Measurements from ENCODE around the gene BUB1. TPM values are rescaled to one million over a fixed set of nuclear protein-coding genes. Genes with fewer than 3 reads are reported as not detected.
"Not testable (repeated sequence)": the region's sequence is repeated elsewhere in the genome, so short reads cannot be mapped to it uniquely, and the experiment has no call there.

Gene BUB1
- polyA plus RNA-seq, 1 donor, result 8.7 TPM

DNA sequence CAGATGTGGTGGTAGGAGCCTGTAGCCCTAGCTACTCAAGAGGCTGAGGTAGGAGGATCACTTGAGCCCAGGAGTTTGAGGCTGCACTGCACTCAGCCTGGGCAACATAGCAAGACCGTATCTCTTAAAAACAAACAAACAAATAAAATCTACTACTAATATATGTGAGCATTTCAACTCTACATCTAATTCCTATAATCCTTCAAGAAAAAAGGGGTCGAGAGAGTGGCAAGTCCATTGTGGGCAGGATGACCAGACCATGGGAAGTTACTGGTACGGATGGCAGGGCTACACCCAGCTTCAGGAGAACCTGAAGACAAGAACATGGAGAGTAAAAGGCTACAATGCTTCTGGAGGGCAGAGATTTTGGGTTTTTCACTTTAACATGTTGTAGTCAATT lies 24.0 kb downstream of the BUB1 start:
- no peak for DNase-seq

GRCh38 chr2:110650346-110650745 lies 27.5 kb downstream of the BUB1 start:
- no peak for DNase-seq

DNA sequence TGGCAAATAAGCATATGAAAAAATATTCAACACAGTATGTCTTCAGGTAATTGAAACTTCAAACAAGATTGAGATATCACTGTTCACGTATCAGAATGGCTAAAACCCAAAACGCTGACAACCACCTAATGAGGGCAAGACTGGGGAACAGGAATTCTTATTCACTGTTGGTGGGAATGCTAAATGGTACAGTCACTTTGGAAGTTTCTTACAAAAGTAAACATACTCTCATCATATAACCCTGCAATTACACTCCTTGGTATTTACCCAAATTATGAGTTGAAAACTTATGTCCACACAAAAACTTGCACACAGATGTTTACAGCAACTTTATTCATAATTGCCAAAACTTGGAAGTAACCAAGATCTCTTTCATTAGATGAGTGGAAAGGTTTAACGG lies 30.1 kb downstream of the BUB1 start:
- no peak for DNase-seq

DNA sequence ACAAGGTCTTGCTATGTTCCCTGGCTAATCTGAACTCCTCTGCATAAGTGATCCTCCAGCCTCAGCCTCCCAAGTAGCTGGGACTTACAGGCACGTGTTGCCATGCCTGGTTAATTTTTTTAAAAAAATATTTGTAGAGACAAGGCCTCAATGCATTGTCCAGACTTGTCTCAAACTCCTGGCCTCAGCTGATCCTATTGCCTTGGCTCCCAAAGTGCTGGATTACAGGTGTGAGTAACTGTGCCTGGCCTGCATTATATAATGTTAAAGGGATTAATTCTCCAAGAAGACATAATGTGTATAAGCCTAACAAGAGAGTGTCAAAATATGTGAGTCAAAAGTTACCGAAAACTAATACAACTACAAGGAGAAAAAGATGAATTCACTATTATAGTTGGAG lies 32.2 kb downstream of the BUB1 start:
- no peak for DNase-seq

- DNase-seq, result no peak
Measured at GRCh38 chr2:110644357-110644756, 33.5 kb downstream of the BUB1 start.

DNA sequence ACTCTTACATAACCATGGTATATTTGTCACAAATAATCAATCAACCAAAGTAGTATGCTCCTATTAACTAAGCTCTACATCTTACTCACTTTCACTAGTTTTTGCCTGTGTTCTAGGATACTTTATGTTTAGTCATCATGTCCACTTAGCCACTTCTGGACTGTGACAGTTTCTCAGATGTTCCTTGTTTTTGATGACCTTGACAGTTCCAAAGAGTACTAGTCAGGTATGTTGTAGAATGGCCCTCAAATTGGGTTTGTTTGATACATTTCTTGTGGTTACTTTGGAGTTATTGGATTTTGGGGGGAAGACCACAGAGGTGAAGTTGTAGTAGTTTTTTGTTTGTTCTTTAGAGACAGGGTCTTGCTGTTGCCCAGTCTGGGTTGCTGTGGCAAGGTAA lies 35.5 kb downstream of the BUB1 start:
- no peak for DNase-seq

DNA sequence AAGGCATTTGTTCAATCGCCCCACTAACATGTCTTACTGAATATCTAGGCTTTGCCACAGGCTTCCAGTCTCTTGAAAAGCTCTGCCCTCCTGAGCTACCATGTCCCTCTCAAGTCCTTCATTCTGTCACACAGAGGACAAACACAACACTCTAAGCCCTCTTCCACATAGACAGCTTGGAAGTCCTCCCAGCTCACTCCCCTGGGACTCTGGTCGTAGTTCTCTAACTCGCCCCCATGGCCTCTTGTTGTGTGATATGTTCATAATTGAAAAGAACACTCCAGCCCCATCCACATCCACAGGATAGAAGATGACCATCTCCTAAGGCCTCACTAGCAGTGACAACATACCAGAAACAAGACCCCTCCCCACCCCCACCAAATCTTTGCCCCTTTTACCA lies 37.9 kb downstream of the BUB1 start:
- DNase-seq, result no peak

DNA sequence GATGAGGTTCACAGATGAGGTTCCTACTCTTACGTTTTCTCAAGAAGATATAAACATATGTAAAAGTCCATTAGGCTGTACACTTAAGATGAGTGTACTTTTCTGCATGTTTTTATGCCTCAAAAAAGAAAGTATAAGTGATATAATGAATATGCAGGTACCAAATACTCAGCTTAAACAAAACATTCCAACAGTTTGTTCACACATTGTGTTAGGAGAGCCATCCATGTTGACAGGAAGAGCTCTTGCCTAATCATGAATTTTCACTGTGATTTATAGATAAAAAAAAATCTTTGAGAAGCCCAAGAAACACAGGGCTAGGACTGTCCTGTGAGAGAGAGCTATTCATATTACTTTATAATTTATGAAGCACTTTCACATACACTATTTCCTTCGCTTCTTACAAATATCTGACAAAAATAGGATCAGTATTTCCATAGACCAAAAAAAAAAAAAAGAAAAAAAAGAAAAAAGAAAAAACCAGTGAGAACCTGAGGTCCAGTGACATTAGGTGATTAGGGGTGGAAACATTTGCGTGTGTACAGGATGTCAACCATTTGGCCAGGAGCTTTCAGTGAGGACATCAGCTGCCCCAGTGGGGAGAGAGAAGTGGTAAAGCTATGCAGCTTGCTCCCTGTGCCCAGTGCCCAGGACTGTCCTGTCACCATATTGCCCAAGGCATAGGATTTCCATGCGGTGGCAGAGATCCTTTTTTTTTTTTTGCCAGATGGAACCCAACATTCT lies 38.7 kb downstream of the BUB1 start:
- DNase-seq, result no peak

GRCh38 chr2:110638004-110638403 lies 39.9 kb downstream of the BUB1 start:
- DNase-seq, result no peak

GRCh38 chr2:110637093-110637492 lies 40.8 kb downstream of the BUB1 start:
- no peak for DNase-seq

DNA sequence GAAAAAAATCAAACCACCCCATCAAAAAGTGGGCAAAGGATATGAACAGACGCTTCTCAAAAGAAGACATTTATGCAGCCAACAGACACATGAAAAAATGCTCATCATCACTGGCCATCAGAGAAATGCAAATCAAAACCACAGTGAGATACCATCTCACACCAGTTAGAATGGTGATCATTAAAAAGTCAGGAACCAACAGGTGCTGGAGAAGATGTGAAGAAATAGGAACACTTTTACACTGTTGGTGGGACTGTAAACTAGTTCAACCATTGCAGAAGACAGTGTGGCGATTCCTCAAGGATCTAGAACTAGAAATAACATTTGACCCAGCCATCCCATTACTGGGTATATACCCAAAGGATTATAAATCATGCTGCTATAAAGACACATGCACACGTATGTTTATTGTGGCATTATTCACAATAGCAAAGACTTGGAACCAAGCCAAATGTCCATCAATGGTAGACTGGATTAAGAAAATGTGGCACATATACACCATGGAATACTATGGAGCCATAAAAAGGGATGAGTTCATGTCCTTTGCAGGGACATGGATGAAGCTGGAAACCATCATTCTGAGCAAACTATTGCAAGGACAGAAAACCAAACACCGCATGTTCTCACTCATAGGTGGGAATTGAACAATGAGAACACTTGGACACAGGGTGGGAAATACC lies 41.8 kb downstream of the BUB1 start:
- not testable (repeated sequence) for DNase-seq

DNA sequence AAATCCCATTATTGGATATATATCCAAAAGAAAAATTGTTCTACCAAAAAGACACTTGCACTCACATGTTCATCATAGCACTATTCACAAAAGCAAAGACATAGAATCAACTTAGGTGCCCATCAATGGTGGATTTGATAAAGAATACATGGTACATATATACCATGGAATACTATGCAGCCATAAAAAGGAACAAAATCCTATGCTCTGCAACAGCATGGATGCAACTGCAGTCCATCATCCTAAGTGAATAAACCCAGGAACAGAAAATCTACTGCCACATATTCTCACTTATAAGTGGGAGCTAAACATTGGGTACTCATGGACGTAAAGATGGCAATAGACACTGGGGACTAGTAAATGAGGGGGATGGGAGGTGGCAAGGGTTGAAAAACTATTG lies 50.5 kb downstream of the BUB1 start:
- not testable (repeated sequence) for DNase-seq

- not testable (repeated sequence) for DNase-seq
Measured at GRCh38 chr2:110619326-110619939, 58.4 kb downstream of the BUB1 start.

DNA sequence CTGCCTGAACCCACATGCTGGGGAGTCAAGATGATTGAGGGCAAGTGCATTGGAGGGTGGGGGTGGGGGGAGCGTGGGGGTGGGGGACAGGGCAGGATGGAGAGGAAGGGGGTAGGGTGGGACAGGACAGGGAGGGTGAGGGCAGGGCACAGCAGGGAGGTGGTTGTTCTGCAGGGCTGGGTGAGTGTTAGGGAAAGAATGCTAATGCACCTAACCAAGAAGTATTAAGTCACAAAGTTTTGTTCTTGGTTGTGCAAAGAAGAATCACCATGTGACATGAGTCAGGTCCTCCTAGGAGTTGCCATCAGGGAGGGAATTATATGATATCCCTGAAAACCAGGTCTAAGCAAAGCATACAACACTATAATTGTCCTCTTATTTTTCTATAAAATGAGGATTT lies 63.9 kb downstream of the BUB1 start:
- not testable (repeated sequence) for DNase-seq

DNA sequence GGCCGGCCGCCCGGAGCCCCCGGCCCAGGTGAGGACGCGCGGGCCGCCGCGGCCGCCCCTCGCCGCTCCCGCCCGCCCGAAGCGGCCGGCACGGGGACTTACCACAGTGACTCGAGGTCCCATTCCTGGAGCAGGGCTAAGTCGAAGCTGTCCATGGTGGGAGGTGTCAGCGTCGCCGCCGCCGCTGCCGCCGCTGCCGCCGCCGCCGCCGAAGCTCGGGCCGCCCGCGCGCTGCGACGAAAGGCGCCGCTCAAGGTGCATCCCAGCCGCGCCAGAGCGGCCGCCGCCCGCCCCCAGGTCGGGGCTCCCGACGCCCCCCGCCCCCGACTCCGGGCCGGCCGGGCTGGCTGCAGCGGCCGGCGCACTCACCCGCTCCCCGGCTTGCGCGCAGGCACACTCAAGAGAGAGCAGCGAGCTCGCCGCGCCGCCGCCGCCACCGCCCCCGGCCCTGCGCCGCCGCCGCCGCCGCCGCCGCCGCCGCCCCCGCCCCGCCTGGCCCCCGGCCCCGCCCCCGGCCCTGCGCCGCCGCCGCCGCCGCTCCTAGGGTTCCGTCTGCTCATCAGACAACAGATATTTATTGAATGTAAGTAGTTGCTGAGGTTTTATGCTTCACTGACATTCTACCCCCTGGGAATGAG lies 67.1 kb downstream of the BUB1 start:
- DNase-seq, result not testable (repeated sequence)

GRCh38 chr2:110609843-110610612 lies 67.8 kb downstream of the BUB1 start:
- not testable (repeated sequence) for DNase-seq

DNA sequence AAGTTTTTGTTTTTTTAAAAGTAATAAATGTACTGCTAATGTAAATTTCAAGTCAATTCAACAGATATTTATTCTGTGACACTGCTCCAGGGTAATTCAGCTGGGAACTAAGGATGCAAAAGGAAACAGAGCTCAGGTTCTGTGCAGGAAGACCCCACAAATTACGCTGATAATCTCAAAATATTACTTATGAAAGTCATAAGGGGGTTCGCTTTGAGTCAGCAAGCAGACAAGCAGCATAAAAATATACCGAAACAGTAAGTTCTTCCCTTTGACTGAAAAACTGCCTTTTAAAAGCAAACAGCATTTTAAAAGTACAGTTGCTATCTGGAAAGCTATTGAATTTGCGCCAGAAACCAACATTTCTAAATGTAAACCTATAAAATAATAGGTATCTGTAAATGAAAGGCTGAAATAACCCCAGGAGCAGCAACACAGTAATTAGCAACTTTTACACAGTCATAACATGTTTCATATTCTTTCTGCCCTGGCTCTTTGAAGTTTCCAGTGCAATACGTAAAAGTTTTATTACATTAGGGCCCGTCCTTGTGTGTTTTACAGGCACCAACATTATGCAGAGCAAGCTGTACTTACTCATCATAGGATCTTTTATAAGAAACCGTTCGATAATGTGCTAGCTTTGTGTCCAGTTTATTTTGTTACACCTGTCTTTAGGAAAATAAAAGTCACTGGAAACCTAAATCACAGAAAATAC lies 68.9 kb downstream of the BUB1 start:
- DNase-seq, result not testable (repeated sequence)

DNA sequence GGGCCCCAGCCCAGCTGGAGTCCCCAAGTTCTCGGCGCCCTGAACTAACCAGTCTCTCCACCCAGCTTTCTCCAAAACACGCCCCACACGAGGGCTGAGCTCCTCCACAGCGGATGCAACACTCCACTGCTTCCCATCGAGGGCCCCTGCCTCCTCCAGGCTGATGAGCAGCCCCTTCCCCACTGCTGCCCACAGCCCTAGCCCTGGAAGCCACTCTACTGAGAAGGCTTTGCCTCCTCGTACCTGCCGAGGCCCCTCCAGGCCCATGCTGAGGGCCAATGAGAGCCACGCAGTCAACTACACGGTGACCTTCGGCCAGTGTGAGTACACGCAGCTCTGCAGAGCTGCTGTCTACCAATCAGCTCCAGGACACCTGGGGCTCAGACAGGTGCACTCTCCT lies 72.8 kb downstream of the BUB1 start:
- not testable (repeated sequence) for DNase-seq

- DNase-seq, result not testable (repeated sequence)
Measured at GRCh38 chr2:110603917-110604591, 73.8 kb downstream of the BUB1 start.

DNA sequence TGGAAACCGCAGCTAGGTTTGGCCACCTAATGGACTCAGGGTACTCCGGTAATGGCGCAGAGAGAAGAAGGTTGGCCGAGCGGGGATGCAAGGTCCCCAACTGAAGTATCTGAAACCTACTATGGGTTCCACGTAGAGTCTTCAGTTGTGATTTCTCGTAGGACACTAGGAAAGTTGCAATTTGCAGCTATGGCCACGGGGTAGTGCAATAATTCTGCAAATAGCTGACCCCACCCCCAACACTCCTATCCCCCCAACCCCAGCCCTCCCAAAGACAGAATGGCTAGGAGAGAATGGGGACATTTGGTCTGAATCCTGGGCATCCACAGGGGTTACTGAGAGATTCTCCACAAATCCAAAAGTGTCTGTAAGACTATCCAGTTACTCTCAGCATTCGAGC lies 75.7 kb downstream of the BUB1 start:
- not testable (repeated sequence) for DNase-seq

- not testable (repeated sequence) for DNase-seq
Measured at GRCh38 chr2:110591973-110592372, 85.9 kb downstream of the BUB1 start.

All from hindlimb muscle (tissue), 1 donor.